AG20443 (cell line): ENCODE data around the gene CARM1.
"Not testable (repeated sequence)": the region's sequence is repeated elsewhere in the genome, so short reads cannot be mapped to it uniquely, and the experiment has no call there.

Source experiments
- DNase-seq: peaks from one replicate; pipeline ENCODE4 v3.0.0; 2012; ENCODE audit warnings: low spot score, mixed read lengths

Gene CARM1

GRCh38 chr19:10846500-10847202 is 24.7 kb upstream of the CARM1 start:
- no peak for DNase-seq

GRCh38 chr19:10848230-10848856 is 23.0 kb upstream of the CARM1 start, which contains the start of gene C19orf38:
Gene C19orf38, plus strand, starts transcription at chr19:10848415. Its CDS starts 94 bp downstream, at chr19:10848509.
- DNase-seq = peak; percentile 4

GRCh38 chr19:10850631-10851030 is 20.7 kb upstream of the CARM1 start:
- DNase-seq = no peak

DNA sequence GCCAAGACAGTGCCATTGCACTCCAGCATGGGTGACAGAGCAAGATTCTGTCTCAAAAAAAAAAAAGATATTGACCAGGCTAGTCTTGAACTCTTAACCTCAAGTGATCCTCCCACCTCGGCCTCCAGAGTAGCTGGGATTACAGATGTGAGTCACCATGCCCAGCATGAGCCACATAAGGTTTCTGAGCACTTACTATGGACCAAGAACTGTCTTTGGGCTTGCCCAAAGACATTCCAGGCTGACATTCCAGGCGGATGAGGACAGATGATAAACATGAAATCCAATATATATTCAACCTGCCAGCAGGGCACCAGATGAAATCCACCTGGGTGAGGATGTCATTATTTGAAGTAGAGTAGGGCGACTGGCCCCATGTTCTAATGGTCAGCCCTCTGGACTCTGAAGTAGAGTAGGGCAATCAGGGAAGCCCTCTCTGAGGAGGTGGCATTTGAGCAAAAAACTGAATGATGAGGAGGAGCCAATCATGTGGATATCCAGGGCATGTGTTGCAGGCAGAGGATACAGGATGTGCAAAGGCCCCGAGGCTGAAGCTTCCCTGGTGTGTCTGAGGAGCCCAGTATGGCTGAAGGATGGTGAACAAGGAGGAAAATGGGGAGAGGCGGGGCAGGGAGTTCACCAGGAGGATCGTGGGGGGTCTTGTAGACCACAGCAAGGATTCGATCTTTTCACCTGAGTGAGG is 19.1 kb upstream of the CARM1 start:
- DNase-seq = peak; percentile 45

- DNase-seq = no peak
Measured at GRCh38 chr19:10852941-10853340, 18.4 kb upstream of the CARM1 start.

DNA sequence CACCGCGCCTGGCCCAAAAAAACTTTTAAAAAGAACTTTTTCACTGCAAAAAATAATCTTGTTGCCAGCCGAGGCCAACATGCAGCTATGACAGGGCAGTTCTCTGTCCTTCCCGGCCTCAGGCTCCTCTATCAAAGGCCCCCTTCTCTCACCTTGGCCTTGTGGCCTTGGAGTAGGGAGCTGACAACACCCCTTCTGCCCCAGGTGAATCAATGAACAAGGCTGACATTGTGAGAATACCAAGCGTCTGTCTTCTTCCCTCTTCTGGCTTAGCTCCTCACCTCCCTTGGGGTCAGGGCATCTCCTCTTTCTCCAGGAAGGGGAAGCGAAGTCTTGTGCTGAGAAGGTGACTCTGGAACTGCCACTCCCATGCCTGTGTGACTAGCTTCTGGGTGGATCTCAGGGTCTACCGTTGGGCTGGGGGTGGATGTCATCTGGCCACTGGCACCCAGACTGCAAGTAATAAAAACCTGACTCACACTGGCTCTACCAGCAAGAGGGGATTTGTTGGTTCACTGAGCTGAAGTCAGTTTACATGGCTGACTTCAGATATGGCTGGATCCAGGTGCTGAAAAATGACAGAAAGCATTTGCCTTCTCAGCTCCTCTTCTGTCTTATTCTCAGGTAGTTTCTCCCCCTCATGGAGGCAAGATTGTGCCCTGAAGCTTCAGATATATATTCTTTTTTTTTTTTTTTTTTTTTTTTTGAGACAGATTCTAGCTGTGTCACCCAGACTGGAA is 16.8 kb upstream of the CARM1 start:
- peak; percentile 1 for DNase-seq

DNA sequence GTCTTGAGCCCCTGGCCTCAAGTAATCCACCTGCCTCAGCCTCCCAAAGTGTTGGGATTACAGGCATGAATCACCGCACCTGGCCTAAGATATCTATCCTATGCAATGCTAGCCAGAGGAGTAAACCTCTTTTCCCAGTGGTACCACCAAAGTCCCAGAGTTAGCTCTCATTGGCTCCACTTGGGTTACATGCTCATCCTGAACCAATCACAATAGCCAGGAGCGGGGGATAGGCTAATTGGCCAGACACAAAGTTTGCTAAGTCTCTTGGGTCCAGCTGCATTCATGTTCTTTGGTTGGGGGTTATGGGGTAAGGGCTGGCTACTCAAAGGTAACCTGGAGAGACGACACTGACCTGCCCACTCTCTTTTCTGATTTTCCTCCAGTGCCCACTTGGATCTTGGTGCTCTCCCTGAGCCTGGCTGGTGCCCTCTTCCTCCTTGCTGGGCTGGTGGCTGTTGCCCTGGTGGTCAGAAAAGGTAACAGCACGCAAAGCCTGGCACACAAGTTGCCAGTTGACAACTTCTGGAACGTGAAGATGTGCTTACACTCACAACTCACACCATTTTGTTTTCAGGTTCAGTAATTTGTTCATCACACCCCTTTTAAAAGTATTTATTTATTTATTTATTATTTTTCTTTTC is 15.4 kb upstream of the CARM1 start:
- DNase-seq = no peak

DNA sequence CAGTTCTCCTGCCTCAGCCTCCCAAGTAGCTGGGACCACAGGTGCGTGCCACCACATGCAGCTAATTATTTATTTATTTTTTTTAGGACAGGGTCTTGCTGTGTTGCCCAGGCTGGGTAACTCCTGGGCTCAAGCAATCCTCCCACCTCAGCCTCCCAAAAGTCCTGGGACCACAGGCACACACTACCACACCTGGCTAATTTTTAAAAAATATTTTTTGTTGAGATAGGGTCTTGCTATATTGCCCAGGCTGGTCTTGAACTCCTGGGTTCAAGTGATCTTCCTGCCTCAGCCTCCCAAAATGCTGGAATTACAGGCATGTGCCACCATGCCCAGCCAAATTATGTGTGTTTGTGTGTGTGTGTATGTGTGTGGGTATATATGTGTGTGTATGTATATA is 14.5 kb upstream of the CARM1 start:
- not testable (repeated sequence) for DNase-seq

DNA sequence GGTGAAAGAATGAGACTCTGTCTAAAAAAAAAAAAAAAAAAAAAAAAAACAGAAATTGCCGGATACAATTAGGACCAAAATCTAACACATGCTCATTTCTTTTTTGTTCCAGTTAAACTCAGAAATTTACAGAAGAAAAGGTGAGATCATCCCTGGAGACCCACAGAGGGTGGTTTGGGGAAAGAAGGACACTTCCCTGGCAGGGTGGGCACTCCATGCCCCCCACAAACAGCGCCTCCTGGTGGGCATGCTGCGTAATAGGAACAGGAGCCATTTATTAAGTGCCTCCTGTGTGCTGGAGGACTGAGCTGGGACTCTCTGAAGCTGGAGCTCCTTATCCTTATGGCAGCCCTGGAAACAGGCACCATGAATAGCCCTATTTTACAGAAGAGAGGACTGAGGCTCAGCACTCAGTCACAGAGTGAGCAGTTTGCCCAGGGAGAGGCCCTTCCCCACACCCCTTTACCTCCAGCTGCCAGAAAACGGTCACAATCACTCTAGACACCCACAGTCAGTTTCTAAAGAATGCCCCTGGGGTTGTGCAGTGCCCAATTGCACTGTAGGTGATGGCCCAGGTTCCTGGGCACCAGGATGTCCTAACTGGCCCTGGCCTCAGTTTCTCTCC is 13.0 kb upstream of the CARM1 start:
- DNase-seq = peak; percentile 54

- DNase-seq = peak; percentile 43
Measured at GRCh38 chr19:10861103-10861651, 10.2 kb upstream of the CARM1 start.

DNA sequence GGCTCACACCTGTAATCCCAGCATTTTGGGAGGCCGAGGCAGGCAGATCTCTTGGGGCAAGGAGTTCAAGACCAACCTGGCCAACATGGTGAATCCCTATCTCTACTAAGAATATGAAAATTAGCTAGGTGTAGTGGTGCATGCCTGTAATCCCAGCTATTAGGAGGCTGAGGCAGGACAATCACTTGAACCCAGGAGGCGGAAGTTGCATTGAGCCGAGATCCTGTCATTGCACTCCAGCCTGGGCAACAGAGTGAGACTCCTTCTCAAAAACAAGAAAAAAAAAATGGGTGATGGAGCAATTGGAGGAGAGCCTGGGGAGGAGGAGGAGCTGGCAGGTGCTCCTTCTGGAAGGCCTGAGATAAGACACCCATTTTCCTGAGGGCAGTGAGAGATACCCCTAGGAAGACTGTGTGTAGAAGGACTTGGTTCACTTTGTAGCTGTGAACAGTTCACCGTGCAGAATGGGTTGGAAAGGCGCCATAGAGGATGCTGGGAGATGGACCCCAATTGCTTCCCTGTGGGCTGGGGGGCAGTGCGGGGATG is 8.7 kb upstream of the CARM1 start:
- no peak for DNase-seq

DNA sequence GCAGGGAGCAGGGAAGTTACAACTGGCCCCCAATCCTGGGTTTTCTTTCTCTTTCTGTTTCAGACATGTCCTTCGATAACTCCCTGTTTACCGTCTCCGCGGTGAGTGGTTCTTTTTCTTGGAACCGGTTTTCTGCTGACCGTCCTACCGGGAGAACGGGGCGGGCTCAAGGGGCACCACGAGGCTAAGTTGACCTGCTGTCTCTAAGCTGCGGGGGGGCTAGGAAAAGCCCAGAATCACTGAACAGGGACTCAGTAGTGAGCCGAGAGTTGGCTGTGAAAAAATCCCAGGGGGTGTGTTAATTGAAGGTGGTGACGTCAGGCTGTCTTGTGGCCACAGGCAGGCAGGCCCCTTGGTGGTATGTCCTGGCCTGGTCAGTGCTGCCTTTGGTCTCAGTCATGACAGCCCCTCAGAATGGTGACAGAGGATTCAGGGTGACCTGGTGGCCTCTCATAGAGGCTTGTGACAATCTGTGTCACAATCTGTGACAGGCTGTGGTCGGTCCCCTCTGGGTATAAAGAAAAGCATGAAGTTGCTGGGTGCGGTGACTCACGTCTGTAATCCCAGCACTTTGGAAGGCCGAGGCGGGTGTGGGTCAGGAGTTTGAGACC is 8.1 kb upstream of the CARM1 start:
- peak; percentile 48 for DNase-seq

GRCh38 chr19:10864538-10864899 is 6.8 kb upstream of the CARM1 start:
- DNase-seq = peak; percentile 91

GRCh38 chr19:10866495-10866894 is 4.9 kb upstream of the CARM1 start:
- no peak for DNase-seq

DNA sequence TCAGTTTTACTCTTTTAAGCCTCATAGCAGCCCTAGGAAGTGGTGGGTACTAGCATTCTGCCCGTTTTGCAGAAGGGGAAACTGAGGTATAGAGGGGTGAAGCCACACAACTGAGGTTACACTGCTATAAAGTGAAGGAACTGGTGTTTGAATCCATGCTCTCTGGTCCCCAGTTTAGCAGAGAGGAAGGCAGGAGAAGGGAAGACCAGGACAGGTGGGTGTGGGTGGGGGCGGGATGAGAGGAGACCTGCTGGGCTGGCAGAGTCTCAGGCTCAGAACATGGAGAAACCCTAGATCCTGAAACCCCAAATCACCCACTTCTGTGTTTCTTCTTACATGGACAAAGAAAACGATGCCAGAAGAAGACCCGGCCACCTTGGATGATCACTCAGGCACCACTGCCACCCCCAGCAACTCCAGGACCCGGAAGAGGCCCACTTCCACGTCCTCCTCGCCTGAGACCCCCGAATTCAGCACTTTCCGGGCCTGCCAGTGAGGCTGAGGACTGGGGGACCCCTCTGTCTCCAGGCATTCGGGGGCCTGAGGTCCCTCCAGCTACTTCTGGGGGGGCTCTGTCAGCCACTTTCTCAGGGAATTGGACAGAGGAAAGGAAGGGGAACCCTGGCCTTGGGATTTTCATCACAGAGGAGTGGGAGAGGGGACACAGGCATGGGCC is 2.3 kb upstream of the CARM1 start:
- DNase-seq = no peak

- DNase-seq = not testable (repeated sequence)
Measured at GRCh38 chr19:10869872-10870311, 1.5 kb upstream of the CARM1 start.

DNA sequence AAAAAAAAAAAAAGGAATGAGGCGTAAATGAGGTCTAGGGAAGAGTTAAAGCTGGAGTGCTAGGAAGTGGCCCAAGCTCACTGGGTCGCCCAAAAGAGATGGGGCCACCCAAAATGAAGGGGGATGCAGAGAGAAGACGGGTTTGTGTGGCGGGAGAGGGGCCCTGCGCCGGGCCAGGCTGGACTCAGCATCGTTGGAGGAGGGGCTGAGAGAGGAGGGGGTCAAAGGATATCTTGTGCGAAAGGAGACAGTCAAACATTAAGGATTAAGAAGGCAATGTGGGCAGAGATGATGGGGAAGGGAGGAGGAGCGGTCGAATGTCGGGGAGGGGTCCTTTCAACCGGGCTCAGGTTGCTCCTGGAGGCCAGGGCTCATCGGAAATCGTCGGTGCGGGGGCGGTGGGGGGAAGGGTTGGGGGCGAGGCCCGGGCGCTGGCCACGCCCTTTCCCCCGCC is 825 bp upstream of the CARM1 start:
- DNase-seq = no peak

- peak; percentile 47 for DNase-seq
Measured at GRCh38 chr19:10871711-10872545, 575 bp downstream of the CARM1 start.
